ENCODE results near the gene BCL3. TPM values are rescaled to one million over a fixed set of nuclear protein-coding genes. Genes with fewer than 3 reads are reported as not detected.
"Not testable (repeated sequence)": the region's sequence is repeated elsewhere in the genome, so short reads cannot be mapped to it uniquely, and the experiment has no call there.

Gene BCL3
- total RNA-seq, 4 donors from 2014 or later: 13.2 to 37.7 (median 16.4) TPM

GRCh38 chr19:44776402-44777096, 28.0 kb downstream of the BCL3 start:
- H3K4me3 ChIP-seq: no peak overlapping the region
- H3K4me1 ChIP-seq: peaks cover 0 to 6% (median 0%) of the 10 kb centered on the region in 3 donors
- H3K9me3 ChIP-seq: no peaks in the 10 kb centered on the region
- WGBS, 2 donors (ENCODE audit: low coverage in 1 of 2): 91 to 94% methylated on average over 4 to 11 of the region's 23 CpGs
- H3K27me3 ChIP-seq: peaks cover 38% of the 10 kb centered on the region
- no peak for TF ChIP-seq CTCF (IDR thresholded peaks at IDR 0.05)
- no peak for TF ChIP-seq POLR2AphosphoS5 (IDR thresholded peaks at IDR 0.05)
- TF ChIP-seq EP300 (IDR thresholded peaks at IDR 0.05): no peak
- TF ChIP-seq POLR2A (IDR thresholded peaks at IDR 0.05): no peak
- ATAC-seq: no peak
- H3K27ac ChIP-seq: no peak overlapping the region
- no peaks in the 10 kb centered on the region for H3K36me3 ChIP-seq

- ATAC-seq: no peak
- Histone ChIP-seq H3K36me3 (no peaks in the 10 kb centered on the region), H3K27me3 (peaks cover 38% of the 10 kb centered on the region), H3K4me3 (no peak within 1 kb of the TSS), H3K9me3 (no peaks in the 10 kb centered on the region), H3K4me1 (peaks cover 0 to 6% (median 0%) of the 10 kb centered on the region in 3 donors), H3K27ac (no peak within 1 kb of the TSS)
- no CpG with 5 or more reads among the region's 47 CpGs for WGBS, 2 donors (ENCODE audit: low coverage in 1 of 2)
- TF ChIP-seq EP300 (IDR thresholded peaks at IDR 0.05) (no peak), POLR2AphosphoS5 (IDR thresholded peaks at IDR 0.05) (no peak), POLR2A (IDR thresholded peaks at IDR 0.05) (no peak), CTCF (IDR thresholded peaks at IDR 0.05) (no peak)
Measured at GRCh38 chr19:44777715-44778347, 29.3 kb downstream of the BCL3 start, which contains the start of gene CBLC. Gene CBLC (plus strand): TSS chr19:44777890. CDS start chr19:44777932, 42 bp downstream.

- no peak for TF ChIP-seq EP300 (IDR thresholded peaks at IDR 0.05)
- TF ChIP-seq POLR2AphosphoS5 (IDR thresholded peaks at IDR 0.05): no peak
- no peak for TF ChIP-seq CTCF (IDR thresholded peaks at IDR 0.05)
- TF ChIP-seq POLR2A (IDR thresholded peaks at IDR 0.05): no peak
- H3K27ac ChIP-seq: no peak overlapping the region
- no peaks in the 10 kb centered on the region for H3K9me3 ChIP-seq
- no peak for ATAC-seq
- peaks cover 0 to 7% (median 0%) of the 10 kb centered on the region in 3 donors for H3K4me1 ChIP-seq
- no CpG with 5 or more reads among the region's 2 CpGs for WGBS, 2 donors (ENCODE audit: low coverage in 1 of 2)
- H3K4me3 ChIP-seq: no peak overlapping the region
- no peaks in the 10 kb centered on the region for H3K36me3 ChIP-seq
- H3K27me3 ChIP-seq: peaks cover 38% of the 10 kb centered on the region
Measured at GRCh38 chr19:44779150-44779549, 30.6 kb downstream of the BCL3 start.

- not testable (repeated sequence) for H3K36me3 ChIP-seq, H3K9me3 ChIP-seq, H3K4me3 ChIP-seq, ATAC-seq, H3K27ac ChIP-seq
- peaks cover 0 to 13% (median 0%) of the 10 kb centered on the region in 3 donors for H3K4me1 ChIP-seq
- H3K27me3 ChIP-seq: peaks cover 26% of the 10 kb centered on the region
- WGBS, 2 donors (ENCODE audit: low coverage in 1 of 2): no CpG with 5 or more reads among the region's 2 CpGs
Measured at GRCh38 chr19:44781694-44782093, 33.2 kb downstream of the BCL3 start.

GRCh38 chr19:44782729-44783128, 34.2 kb downstream of the BCL3 start:
- H3K27ac ChIP-seq: no peak overlapping the region
- no peak overlapping the region for H3K4me3 ChIP-seq
- H3K4me1 ChIP-seq: peaks cover 0 to 11% (median 0%) of the 10 kb centered on the region in 3 donors
- no peaks in the 10 kb centered on the region for H3K9me3 ChIP-seq
- peaks cover 15% of the 10 kb centered on the region for H3K27me3 ChIP-seq
- no peaks in the 10 kb centered on the region for H3K36me3 ChIP-seq
- TF ChIP-seq POLR2AphosphoS5 (IDR thresholded peaks at IDR 0.05) (no peak), POLR2A (IDR thresholded peaks at IDR 0.05) (no peak), EP300 (IDR thresholded peaks at IDR 0.05) (no peak), CTCF (IDR thresholded peaks at IDR 0.05) (no peak)
- WGBS, 2 donors (ENCODE audit: low coverage in 1 of 2): 84 to 89% methylated on average over 3 to 4 of the region's 5 CpGs
- no peak for ATAC-seq
